A673 (cell line): ENCODE data around the gene ATF5. TPM values are rescaled to one million over a fixed set of nuclear protein-coding genes. Genes with fewer than 3 reads are reported as not detected.

Experiments used
- BruUV-seq: library from RNA; stranded (reverse); fragments of 400-500 nt; replicated peaks from 2 replicates; lab custom pipeline; 2021; lab: Mats Ljungman, UMichigan
- CTCF ChIA-PET: fragments of 300-600 bp; sonication (Branson Sonifier 250); formaldehyde crosslinking; loops from one replicate; lab custom pipeline; 2022; ENCODE audit warnings: antibody characterized with exemption; lab: Charles Lee
- POLR2A ChIA-PET: fragments of 300-600 bp; sonication (Branson Sonifier 250); formaldehyde crosslinking; loops from one replicate; lab custom pipeline; 2022; ENCODE audit warnings: antibody characterized with exemption; ENCODE audit not compliant: low non-redundant PET; lab: Charles Lee
- DNase-seq: peaks from one replicate; pipeline ENCODE4 v3.0.0-alpha.2; 2015; ENCODE audit warnings: low spot score
- H3K27ac ChIP-seq: fragments of 200-600 bp; sonication (generic); 2 replicates; pipeline ENCODE4 v1.5.1; 2016; ENCODE audit warnings: mixed run types, low read depth, mild to moderate bottlenecking, mixed read lengths, antibody characterized with exemption, low read length; ENCODE audit not compliant: poor library complexity, severe bottlenecking
- H3K27me3 ChIP-seq: fragments of 200-600 bp; sonication (generic); replicated peaks from 2 replicates; pipeline ENCODE4 v1.6.1; 2017; ENCODE audit warnings: mixed run types, low read depth, mild to moderate bottlenecking, mixed read lengths, antibody characterized with exemption, low read length; ENCODE audit not compliant: insufficient read depth, poor library complexity
- H3K36me3 ChIP-seq: fragments of 200-600 bp; sonication (generic); 2 replicates; pipeline ENCODE4 v1.6.1; 2016; ENCODE audit warnings: mixed run types, mild to moderate bottlenecking, mixed read lengths, antibody characterized with exemption, low read length; ENCODE audit not compliant: insufficient read depth, poor library complexity, severe bottlenecking
- H3K4me1 ChIP-seq: fragments of 200-600 bp; sonication (generic); 2 replicates; pipeline ENCODE4 v1.6.1; 2017; ENCODE audit warnings: mixed run types, mild to moderate bottlenecking, mixed read lengths, antibody characterized with exemption, low read length; ENCODE audit not compliant: insufficient read depth, poor library complexity, severe bottlenecking
- H3K4me3 ChIP-seq: fragments of 200-600 bp; sonication (generic); 2 replicates; pipeline ENCODE4 v1.5.1; 2016; ENCODE audit warnings: low read depth, mixed run types, mild to moderate bottlenecking, mixed read lengths, low read length; ENCODE audit not compliant: poor library complexity, severe bottlenecking
- H3K9me3 ChIP-seq: fragments of 200-600 bp; sonication (generic); 2 replicates; pipeline ENCODE4 v1.6.1; 2016; ENCODE audit warnings: mixed run types, low read depth, mild to moderate bottlenecking, mixed read lengths, antibody characterized with exemption, low read length; ENCODE audit not compliant: poor library complexity, severe bottlenecking
- EZH2 ChIP-seq: fragments of 200-600 bp; sonication (generic); IDR thresholded peaks from 2 replicates; pipeline ENCODE4 v1.6.1; 2017; ENCODE audit warnings: borderline replicate concordance, low read depth, mild to moderate bottlenecking, mixed read lengths, antibody characterized with exemption, low read length; ENCODE audit not compliant: poor library complexity, severe bottlenecking
- intact Hi-C: fragments of 100-400 bp; cut with micrococcal nuclease; formaldehyde crosslinking; loops from one replicate; pipeline ENCODE4 v1.10.0; 2022; ENCODE audit not compliant: unreplicated experiment
- microRNA-seq: library from miRNA; unstranded; fragments of <30 nt; microRNA quantifications from one replicate; pipeline ENCODE4 v1.2.0, GENCODE V29; 2021
- total RNA-seq: library from RNA; stranded (reverse); gene quantifications from 2 replicates; pipeline ENCODE4 v1.2.3, GENCODE V29; 2021
- TF ChIP-seq, protein P1 (sequence below): fragments of 300-800, 200-600 bp; sonication (generic); conservative IDR thresholded peaks from 2 replicates; pipeline ENCODE4 v1.5.1; 2017; ENCODE audit warnings: low read depth, mild to moderate bottlenecking, antibody characterized with exemption, low read length, moderate library complexity, mixed read lengths

The ATF5 gene
- total RNA-seq, 1 experiment from 2014 or later, result 302 TPM

DNA sequence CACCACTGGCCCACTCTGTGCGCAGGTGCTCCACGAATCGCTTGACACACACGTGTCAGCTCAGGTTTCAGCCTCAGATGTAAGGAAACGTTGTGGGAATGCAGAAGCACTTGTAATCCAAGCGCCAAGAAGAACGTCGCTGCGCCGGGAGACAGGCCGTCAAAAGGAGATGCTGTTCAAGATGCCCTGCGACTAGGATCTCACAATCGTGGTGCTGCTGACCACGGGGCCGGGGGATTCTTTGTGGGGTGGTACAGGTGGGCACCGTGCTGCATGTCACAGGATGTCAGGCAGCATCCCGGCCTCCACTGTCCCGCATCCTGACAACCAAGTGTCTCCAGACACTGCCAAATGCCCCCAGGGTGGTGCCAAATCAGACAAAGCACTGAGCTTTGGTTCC lies 48.9 kb downstream of the ATF5 start:
- ChIA-PET CTCF (no interaction called here), POLR2A (no interaction called here)
- no TSS peak for BruUV-seq

DNA sequence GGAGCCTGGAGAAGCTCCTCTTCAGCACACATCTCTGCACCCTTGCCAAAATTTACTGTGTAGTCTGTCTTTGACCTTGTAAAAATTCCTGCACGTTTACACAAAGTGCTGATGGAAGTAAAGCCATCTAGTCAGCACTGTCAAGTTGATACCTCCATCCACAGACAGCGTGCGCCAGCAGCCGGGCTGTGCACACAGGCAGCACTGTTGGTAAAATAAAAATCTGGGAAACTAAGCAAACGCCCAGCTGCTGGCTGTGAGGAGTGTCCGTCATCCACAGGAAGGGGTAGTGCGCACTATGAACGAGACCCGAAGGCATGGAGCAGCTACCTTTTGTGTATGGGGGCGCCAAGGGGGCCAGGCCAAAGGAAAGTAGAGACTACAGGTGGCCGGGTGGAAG lies 49.3 kb downstream of the ATF5 start:
- no peak for TF ChIP-seq EZH2
- TF ChIP-seq, protein P1, sequence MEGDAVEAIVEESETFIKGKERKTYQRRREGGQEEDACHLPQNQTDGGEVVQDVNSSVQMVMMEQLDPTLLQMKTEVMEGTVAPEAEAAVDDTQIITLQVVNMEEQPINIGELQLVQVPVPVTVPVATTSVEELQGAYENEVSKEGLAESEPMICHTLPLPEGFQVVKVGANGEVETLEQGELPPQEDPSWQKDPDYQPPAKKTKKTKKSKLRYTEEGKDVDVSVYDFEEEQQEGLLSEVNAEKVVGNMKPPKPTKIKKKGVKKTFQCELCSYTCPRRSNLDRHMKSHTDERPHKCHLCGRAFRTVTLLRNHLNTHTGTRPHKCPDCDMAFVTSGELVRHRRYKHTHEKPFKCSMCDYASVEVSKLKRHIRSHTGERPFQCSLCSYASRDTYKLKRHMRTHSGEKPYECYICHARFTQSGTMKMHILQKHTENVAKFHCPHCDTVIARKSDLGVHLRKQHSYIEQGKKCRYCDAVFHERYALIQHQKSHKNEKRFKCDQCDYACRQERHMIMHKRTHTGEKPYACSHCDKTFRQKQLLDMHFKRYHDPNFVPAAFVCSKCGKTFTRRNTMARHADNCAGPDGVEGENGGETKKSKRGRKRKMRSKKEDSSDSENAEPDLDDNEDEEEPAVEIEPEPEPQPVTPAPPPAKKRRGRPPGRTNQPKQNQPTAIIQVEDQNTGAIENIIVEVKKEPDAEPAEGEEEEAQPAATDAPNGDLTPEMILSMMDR, result no peak
- POLR2A ChIA-PET, result no interaction called here
- no TSS peak for BruUV-seq
- no peak overlapping the region for H3K4me3 ChIP-seq
- H3K27ac ChIP-seq, result no peak overlapping the region
- no peaks in the 10 kb centered on the region for H3K9me3 ChIP-seq
- DNase-seq, result no peak
- intact Hi-C loops, result no loop called here
- no peaks in the 10 kb centered on the region for H3K27me3 ChIP-seq
- CTCF ChIA-PET, result no interaction called here
- H3K4me1 ChIP-seq, result no peaks in the 10 kb centered on the region
- H3K36me3 ChIP-seq, result no peaks in the 10 kb centered on the region

More for the DNA sequence above, 48.9 kb downstream of the ATF5 start:
- no peak overlapping the region for H3K27ac ChIP-seq
- no peak overlapping the region for H3K4me3 ChIP-seq
- no peak for DNase-seq
- intact Hi-C loops, result no loop called here
- TF ChIP-seq, protein P1, result no peak
- no peak for TF ChIP-seq EZH2
- H3K36me3 ChIP-seq, result no peaks in the 10 kb centered on the region
- no peaks in the 10 kb centered on the region for H3K9me3 ChIP-seq
- no peaks in the 10 kb centered on the region for H3K27me3 ChIP-seq
- H3K4me1 ChIP-seq, result no peaks in the 10 kb centered on the region

DNA sequence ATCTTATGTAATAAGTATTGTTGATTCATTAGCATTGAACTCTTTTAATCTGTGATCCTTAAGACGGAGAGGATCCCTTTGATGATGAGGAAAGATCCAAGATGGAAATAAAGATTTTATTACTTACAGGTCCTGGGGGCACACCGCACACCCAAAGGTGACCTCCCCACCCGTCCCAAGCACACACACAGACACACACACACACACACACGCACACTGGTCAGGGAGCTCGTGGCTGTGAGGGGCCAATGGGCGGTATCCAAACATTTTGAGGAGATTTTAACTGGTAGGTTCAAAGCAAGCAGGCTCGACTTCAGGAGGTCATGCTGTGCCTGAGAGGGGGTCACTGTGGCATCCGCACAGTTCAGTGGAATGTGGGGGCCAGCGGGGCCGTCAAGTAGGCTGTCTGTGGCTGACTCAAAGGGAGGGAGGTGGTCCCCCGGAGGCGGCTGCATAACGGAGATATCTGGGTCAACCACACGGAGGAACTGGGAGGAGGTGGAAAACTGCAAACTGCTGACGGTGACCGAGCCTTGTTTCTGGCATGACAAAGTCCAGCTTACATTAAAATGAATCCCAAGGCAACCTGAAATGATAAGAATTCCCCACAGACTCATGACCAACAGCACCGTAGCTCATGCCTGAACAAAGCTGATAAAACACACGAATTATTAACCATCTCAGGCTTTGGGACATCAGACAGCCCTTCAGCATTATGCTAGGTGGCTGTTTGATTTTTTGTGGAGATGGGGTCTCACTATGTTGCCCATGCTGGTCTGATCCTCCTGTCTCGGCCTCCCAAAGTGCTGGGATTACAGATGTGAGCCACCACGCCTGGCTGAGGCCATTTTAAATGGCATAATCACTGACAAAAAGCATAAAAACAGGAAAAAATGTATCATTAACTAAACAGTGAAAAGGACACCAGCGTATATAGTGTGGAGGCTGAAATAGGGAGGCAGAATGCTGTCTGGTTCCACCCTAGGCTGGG lies 52.9 kb downstream of the ATF5 start:
- DNase-seq, result no peak
- Histone ChIP-seq H3K9me3 (no peaks in the 10 kb centered on the region), H3K36me3 (no peaks in the 10 kb centered on the region), H3K27me3 (no peaks in the 10 kb centered on the region), H3K4me3 (no peak overlapping the region), H3K4me1 (no peaks in the 10 kb centered on the region), H3K27ac (no peak overlapping the region)
- TF ChIP-seq, protein P1, result no peak
- no peak for TF ChIP-seq EZH2
- ChIA-PET POLR2A (interaction anchor here (0.6 kb wide), 1 partner anchor 411 kb away, joined by 8 read pairs; no protein-coding TSS in a partner anchor), CTCF (interaction anchor here (0.7 kb wide), 1 partner anchor 44 kb away, joined by 3 read pairs; no protein-coding TSS in a partner anchor)
- BruUV-seq, result no TSS peak
- intact Hi-C loops, result no loop called here

Small RNAs within 50 kb of the gene (microRNA-seq; reads per million reads assigned to microRNA genes)
- gene MIR4750, result 1.9 reads per million

Other genes starting within 250 kb of the ATF5 start
- gene ADM5, start 239.6 kb upstream of the ATF5 start, total RNA-seq, result 4.3 TPM in 2 replicates
- gene CPT1C, start 238.1 kb upstream of the ATF5 start, total RNA-seq, result 23.3 and 30.0 TPM in 2 replicates
- not detected in 2 replicates for gene TSKS, start 165.9 kb upstream of the ATF5 start, total RNA-seq
- 80.1 and 98.5 TPM in 2 replicates for gene AP2A1, start 162.2 kb upstream of the ATF5 start, total RNA-seq
- 53.0 and 64.3 TPM in 2 replicates for gene FUZ, start 115.9 kb upstream of the ATF5 start, total RNA-seq
- gene MED25, start 110.9 kb upstream of the ATF5 start, total RNA-seq, result 93.0 and 111 TPM in 2 replicates
- gene PTOV1, start 78.0 kb upstream of the ATF5 start, total RNA-seq, result 331 and 356 TPM in 2 replicates
- 122 and 130 TPM in 2 replicates for gene PNKP, start 61.6 kb upstream of the ATF5 start, total RNA-seq
- gene AKT1S1, start 51.9 kb upstream of the ATF5 start, total RNA-seq, result 80.3 and 81.5 TPM in 2 replicates
- 35.1 and 40.0 TPM in 2 replicates for gene TBC1D17, start 51.5 kb upstream of the ATF5 start, total RNA-seq
- 1.3 TPM in 2 replicates for gene IL4I1, start 32.3 kb upstream of the ATF5 start, total RNA-seq
- gene NUP62, start 299 bp downstream of the ATF5 start, total RNA-seq, result 98.5 and 100 TPM in 2 replicates
- gene SIGLEC11, start 32.0 kb downstream of the ATF5 start, total RNA-seq, result not detected in 2 replicates
- 44.4 and 47.5 TPM in 2 replicates for gene VRK3, start 96.2 kb downstream of the ATF5 start, total RNA-seq
- gene ZNF473, start 96.8 kb downstream of the ATF5 start, total RNA-seq, result 14.4 and 15.6 TPM in 2 replicates
- not detected in 2 replicates for gene IZUMO2, start 234.1 kb downstream of the ATF5 start, total RNA-seq